Measurements from ENCODE around the gene FREY1.
A peak's percentile ranks its signal among the peaks of the same experiment; 100 is the strongest.

Gene FREY1

GRCh38 chr11:45877845-45878244, 29.2 kb downstream of the FREY1 start:
- Histone ChIP-seq H3K27me3 (replicated peaks) (no peaks in the 10 kb centered on the region), H3K4me3 (ENCODE audit: low read depth, low read length) (no peak overlapping the region), H3K36me3 (replicated peaks) (peaks cover 13% of the 10 kb centered on the region), H3K27ac (no peak overlapping the region)
- in situ Hi-C loops (cut with HindIII; ENCODE audit: low pct_ligation_motif_present, low sequenced_read_pairs): no loop called here
- no peak for TF ChIP-seq CTCF (IDR thresholded peaks at IDR 0.05; ENCODE audit: low read depth, low read length, missing control alignments)
- no peak for DNase-seq

- H3K27ac ChIP-seq: no peak overlapping the region
- in situ Hi-C loops (cut with HindIII; ENCODE audit: low pct_ligation_motif_present, low sequenced_read_pairs): no loop called here
- peaks cover 13% of the 10 kb centered on the region for H3K36me3 ChIP-seq (replicated peaks)
- H3K4me3 ChIP-seq (ENCODE audit: low read depth, low read length): no peak overlapping the region
- no peak for DNase-seq
- H3K27me3 ChIP-seq (replicated peaks): no peaks in the 10 kb centered on the region
- no peak for TF ChIP-seq CTCF (IDR thresholded peaks at IDR 0.05; ENCODE audit: low read depth, low read length, missing control alignments)
These were observed 29.9 kb downstream of the FREY1 start for GRCh38 chr11:45877221-45877620.

GRCh38 chr11:45876401-45876800, 30.7 kb downstream of the FREY1 start:
- Histone ChIP-seq H3K4me3 (ENCODE audit: low read depth, low read length) (no peak overlapping the region), H3K36me3 (replicated peaks) (peaks cover 22% of the 10 kb centered on the region), H3K27me3 (replicated peaks) (no peaks in the 10 kb centered on the region), H3K27ac (no peak overlapping the region)
- DNase-seq: no peak
- in situ Hi-C loops (cut with HindIII; ENCODE audit: low pct_ligation_motif_present, low sequenced_read_pairs): no loop called here
- no peak for TF ChIP-seq CTCF (IDR thresholded peaks at IDR 0.05; ENCODE audit: low read depth, low read length, missing control alignments)

GRCh38 chr11:45872651-45873356, 34.3 kb downstream of the FREY1 start:
- no peaks in the 10 kb centered on the region for H3K27me3 ChIP-seq (replicated peaks)
- H3K27ac ChIP-seq: peak overlapping the region; percentile 46
- peaks cover 38% of the 10 kb centered on the region for H3K36me3 ChIP-seq (replicated peaks)
- in situ Hi-C loops (cut with HindIII; ENCODE audit: low pct_ligation_motif_present, low sequenced_read_pairs): no loop called here
- peak; percentile 82 for DNase-seq
- no peak overlapping the region for H3K4me3 ChIP-seq (ENCODE audit: low read depth, low read length)
- TF ChIP-seq CTCF (IDR thresholded peaks at IDR 0.05; ENCODE audit: low read depth, low read length, missing control alignments): peak; percentile 92

GRCh38 chr11:45871638-45872037, 35.4 kb downstream of the FREY1 start:
- DNase-seq: no peak
- Histone ChIP-seq H3K36me3 (replicated peaks) (peaks cover 45% of the 10 kb centered on the region), H3K4me3 (ENCODE audit: low read depth, low read length) (no peak overlapping the region), H3K27ac (no peak overlapping the region), H3K27me3 (replicated peaks) (no peaks in the 10 kb centered on the region)
- TF ChIP-seq CTCF (IDR thresholded peaks at IDR 0.05; ENCODE audit: low read depth, low read length, missing control alignments): no peak
- in situ Hi-C loops (cut with HindIII; ENCODE audit: low pct_ligation_motif_present, low sequenced_read_pairs): no loop called here

- Histone ChIP-seq H3K4me3 (ENCODE audit: low read depth, low read length) (no peak overlapping the region), H3K36me3 (replicated peaks) (peaks cover 45% of the 10 kb centered on the region), H3K27me3 (replicated peaks) (no peaks in the 10 kb centered on the region), H3K27ac (no peak overlapping the region)
- no peak for DNase-seq
- no peak for TF ChIP-seq CTCF (IDR thresholded peaks at IDR 0.05; ENCODE audit: low read depth, low read length, missing control alignments)
- in situ Hi-C loops (cut with HindIII; ENCODE audit: low pct_ligation_motif_present, low sequenced_read_pairs): no loop called here
These were observed 36.4 kb downstream of the FREY1 start for GRCh38 chr11:45870706-45871105.

Measured in brain microvascular endothelial cell (primary cell).